CD14-positive monocyte (primary cell): ENCODE data around the gene ZNF19. TPM values are rescaled to one million over a fixed set of nuclear protein-coding genes. Genes with fewer than 3 reads are reported as not detected.

Source experiments
- DNase-seq, 3 donors: peaks; one replicate each; pipeline ENCODE4 v3.0.0-alpha.2; 2011 to 2022
- H2AFZ ChIP-seq: 2 replicates; pipeline ENCODE4 v1.6.0; 2012; ENCODE audit warnings: mild to moderate bottlenecking, low read depth, low read length, inconsistent platforms; ENCODE audit not compliant: insufficient read depth, poor library complexity, severe bottlenecking
- H3K27ac ChIP-seq, 2 donors: 1 replicate in 1 of 2; 2 replicates in 1 of 2; pipeline ENCODE4 v1.5.1; 2012 to 2013; ENCODE audit warnings: low read length in 2 of 2, control low read depth in 1 of 2, inconsistent platforms in 1 of 2, low read depth in 1 of 2, mild to moderate bottlenecking in 1 of 2
- H3K27me3 ChIP-seq, 2 donors: one replicate each; pipeline versions ENCODE4 v1.6.0 to v1.6.1; 2011 to 2013; ENCODE audit warnings: low read length in 2 of 2; ENCODE audit not compliant: control insufficient read depth in 2 of 2, insufficient read depth in 2 of 2
- H3K36me3 ChIP-seq, 2 donors: replicated peaks in 1 of 2; 1 replicate in 1 of 2; 2 replicates in 1 of 2; pipeline versions ENCODE4 v1.5.1 to v1.6.1; 2012 to 2013; ENCODE audit warnings: low read length in 2 of 2, control low read depth in 1 of 2, inconsistent platforms in 1 of 2, mild to moderate bottlenecking in 1 of 2; ENCODE audit not compliant: insufficient read depth in 2 of 2, control insufficient read depth in 1 of 2
- H3K4me1 ChIP-seq, 2 donors: 1 replicate in 1 of 2; 2 replicates in 1 of 2; pipeline versions ENCODE4 v1.5.1 to v1.6.1; 2012 to 2013; ENCODE audit warnings: low read length in 2 of 2, control low read depth in 1 of 2, inconsistent platforms in 1 of 2, mild to moderate bottlenecking in 1 of 2, moderate library complexity in 1 of 2; ENCODE audit not compliant: insufficient read depth in 2 of 2, control insufficient read depth in 1 of 2
- H3K4me2 ChIP-seq: replicated peaks from 2 replicates; pipeline ENCODE3; 2012; ENCODE audit warnings: low read length, moderate library complexity, mild to moderate bottlenecking; ENCODE audit not compliant: poor library complexity, severe bottlenecking; ENCODE audit errors: extremely low read depth
- H3K4me3 ChIP-seq, 3 experiments: fragments of 200-600 bp in 1 of 3; sonication (generic) in 1 of 3; replicated peaks in 1 of 3; 1 replicate in 2 of 3; 2 replicates in 1 of 3; pipeline ENCODE4 v1.5.1; 2011 to 2013; ENCODE audit warnings: low read length in 3 of 3, mild to moderate bottlenecking in 3 of 3, control low read depth in 2 of 3, low read depth in 2 of 3, inconsistent platforms in 1 of 3, moderate library complexity in 1 of 3
- H3K79me2 ChIP-seq: 2 replicates; pipeline ENCODE4 v1.6.0; 2012; ENCODE audit warnings: mild to moderate bottlenecking, control low read depth, inconsistent platforms, low read length, moderate library complexity; ENCODE audit not compliant: insufficient read depth
- H3K9ac ChIP-seq: 2 replicates; pipeline ENCODE4 v1.6.0; 2017; ENCODE audit warnings: low read length, mild to moderate bottlenecking; ENCODE audit not compliant: insufficient read depth, poor library complexity, severe bottlenecking
- H3K9me3 ChIP-seq, 2 donors: replicated peaks in 1 of 2; 1 replicate in 1 of 2; 2 replicates in 1 of 2; pipeline versions ENCODE4 v1.5.1 to v1.6.1; 2012 to 2013; ENCODE audit warnings: low read length in 2 of 2, control low read depth in 1 of 2; ENCODE audit not compliant: control insufficient read depth in 1 of 2, insufficient read depth in 1 of 2
- H4K20me1 ChIP-seq: 2 replicates; pipeline ENCODE4 v1.6.0; 2012; ENCODE audit warnings: mild to moderate bottlenecking, low read length, control low read depth, moderate library complexity; ENCODE audit not compliant: insufficient read depth
- H3K27ac Mint-ChIP-seq, 7 donors: one replicate each; pipeline ENCODE4 v1.8.0; 2020; ENCODE audit warnings: mild to moderate bottlenecking in 7 of 7, mixed read lengths in 7 of 7, moderate library complexity in 6 of 7, inconsistent platforms in 2 of 7
- H3K27me3 Mint-ChIP-seq, 3 donors: one replicate each; pipeline ENCODE4 v1.8.0; 2021 to 2022; ENCODE audit warnings: low read depth in 3 of 3, mild to moderate bottlenecking in 3 of 3, mixed read lengths in 3 of 3, moderate library complexity in 3 of 3, inconsistent platforms in 1 of 3
- H3K36me3 Mint-ChIP-seq, 2 donors: one replicate each; pipeline ENCODE4 v1.8.0; 2020; ENCODE audit warnings: mixed read lengths in 2 of 2, inconsistent platforms in 1 of 2, mild to moderate bottlenecking in 1 of 2
- H3K4me1 Mint-ChIP-seq: one replicate; pipeline ENCODE4 v1.8.0; 2020; ENCODE audit warnings: mild to moderate bottlenecking, mixed read lengths
- H3K4me3 Mint-ChIP-seq, 2 donors: one replicate each; pipeline ENCODE4 v1.8.0; 2020; ENCODE audit warnings: mild to moderate bottlenecking in 2 of 2, mixed read lengths in 2 of 2, moderate library complexity in 1 of 2
- H3K9me3 Mint-ChIP-seq, 7 donors: one replicate each; pipeline ENCODE4 v1.8.0; 2020 to 2022; ENCODE audit warnings: mixed read lengths in 7 of 7, mild to moderate bottlenecking in 6 of 7, moderate library complexity in 6 of 7, inconsistent platforms in 2 of 7
- WGBS: methylation state at CpG from one replicate; pipeline ENCODE4 v1.1.5; 2013; ENCODE audit warnings: missing lambda C conversion rate; ENCODE audit not compliant: insufficient coverage; 5-methylcytosine and 5-hydroxymethylcytosine counted together
- intact Hi-C, 2 donors: fragments of 100-400 bp; cut with micrococcal nuclease; formaldehyde crosslinking; loops; one replicate each; pipeline versions ENCODE4 v1.15.0 to v1.15.1; 2023
- polyA plus RNA-seq, 3 donors: library from polyadenylated mRNA; depleted of rRNA in 1 of 3; unstranded in 2 of 3; stranded (reverse) in 1 of 3; fragments of 300-500 nt in 2 of 3; fragments of >200 nt in 1 of 3; fragmentation: Illumina TruSeq in 2 of 3; gene quantifications; 1 replicate in 2 of 3; 2 replicates in 1 of 3; pipeline ENCODE4 v1.2.3, GENCODE V29; 2012 to 2021
- TF ChIP-seq, protein P1 (sequence below): fragments of 200-600 bp; IDR thresholded peaks from one replicate; pipeline ENCODE4 v1.8.0; 2022; ENCODE audit warnings: antibody characterized with exemption, mild to moderate bottlenecking

Gene ZNF19
- polyA plus RNA-seq, 3 donors = 0.41 to 0.80 TPM; not detected in 1

GRCh38 chr16:71499775-71500364, 10.7 kb upstream of the ZNF19 start:
- Histone ChIP-seq H4K20me1 (no peaks in the 10 kb centered on the region), H3K36me3 (no peaks in the 10 kb centered on the region), H3K4me2 (no peak overlapping the region), H3K27ac (no peak overlapping the region), H2AFZ (no peak overlapping the region), H3K4me1 (no peaks in the 10 kb centered on the region), H3K9ac (no peak overlapping the region), H3K79me2 (no peaks in the 10 kb centered on the region), H3K27me3 (no peaks in the 10 kb centered on the region), H3K4me3 (no peak overlapping the region), H3K9me3 (no peaks in the 10 kb centered on the region)
- peaks cover 4 to 9% (median 5%) of the 10 kb centered on the region in 3 donors for H3K27me3 Mint-ChIP-seq
- H3K36me3 Mint-ChIP-seq = no peaks in the 10 kb centered on the region
- TF ChIP-seq, protein P1, sequence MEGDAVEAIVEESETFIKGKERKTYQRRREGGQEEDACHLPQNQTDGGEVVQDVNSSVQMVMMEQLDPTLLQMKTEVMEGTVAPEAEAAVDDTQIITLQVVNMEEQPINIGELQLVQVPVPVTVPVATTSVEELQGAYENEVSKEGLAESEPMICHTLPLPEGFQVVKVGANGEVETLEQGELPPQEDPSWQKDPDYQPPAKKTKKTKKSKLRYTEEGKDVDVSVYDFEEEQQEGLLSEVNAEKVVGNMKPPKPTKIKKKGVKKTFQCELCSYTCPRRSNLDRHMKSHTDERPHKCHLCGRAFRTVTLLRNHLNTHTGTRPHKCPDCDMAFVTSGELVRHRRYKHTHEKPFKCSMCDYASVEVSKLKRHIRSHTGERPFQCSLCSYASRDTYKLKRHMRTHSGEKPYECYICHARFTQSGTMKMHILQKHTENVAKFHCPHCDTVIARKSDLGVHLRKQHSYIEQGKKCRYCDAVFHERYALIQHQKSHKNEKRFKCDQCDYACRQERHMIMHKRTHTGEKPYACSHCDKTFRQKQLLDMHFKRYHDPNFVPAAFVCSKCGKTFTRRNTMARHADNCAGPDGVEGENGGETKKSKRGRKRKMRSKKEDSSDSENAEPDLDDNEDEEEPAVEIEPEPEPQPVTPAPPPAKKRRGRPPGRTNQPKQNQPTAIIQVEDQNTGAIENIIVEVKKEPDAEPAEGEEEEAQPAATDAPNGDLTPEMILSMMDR = peak; percentile 73
- H3K27ac Mint-ChIP-seq = no peak overlapping the region
- WGBS = 0% methylated on average over 1 of the region's 3 CpGs
- intact Hi-C loops = loop anchor here (2.0 to 5.0 kb wide), 2 partner anchors 87 to 88 kb away; no protein-coding TSS in a partner anchor
- no peaks in the 10 kb centered on the region for H3K4me1 Mint-ChIP-seq
- peak; percentile 27 to 39 (median 31) for DNase-seq
- no peaks in the 10 kb centered on the region for H3K9me3 Mint-ChIP-seq
- H3K4me3 Mint-ChIP-seq = no peak overlapping the region

DNA sequence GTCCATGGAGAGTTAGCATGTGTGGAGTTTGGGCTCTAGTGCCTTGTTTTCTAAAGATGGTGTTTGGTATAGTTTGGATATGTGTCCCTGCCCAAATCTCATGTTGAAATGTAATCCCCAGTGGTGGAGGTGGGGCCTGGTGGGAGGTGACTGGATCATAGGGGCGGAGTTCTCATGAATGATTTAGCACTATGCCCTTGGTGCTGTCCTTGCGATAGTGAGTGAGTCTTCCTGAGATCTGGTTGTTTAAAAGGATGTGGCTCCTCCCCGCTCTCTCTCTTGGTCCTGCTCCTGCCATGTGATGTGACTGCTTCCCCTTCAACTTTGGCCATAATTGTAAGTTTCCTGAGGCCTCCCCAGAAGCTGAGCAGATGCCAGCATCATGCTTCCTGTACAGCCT, 8.9 kb upstream of the ZNF19 start:
- intact Hi-C loops = loop anchor here (2.0 to 5.0 kb wide), 2 partner anchors 85 to 86 kb away; no protein-coding TSS in a partner anchor

More for the DNA sequence above, 8.9 kb upstream of the ZNF19 start:
- 93% methylated on average over 2 of the region's 3 CpGs for WGBS
- H3K36me3 ChIP-seq = no peaks in the 10 kb centered on the region
- no peak overlapping the region for H3K4me3 Mint-ChIP-seq
- no peaks in the 10 kb centered on the region for H3K4me1 ChIP-seq
- no peak overlapping the region for H3K9ac ChIP-seq
- H3K4me3 ChIP-seq = no peak overlapping the region
- H3K27ac ChIP-seq = no peak overlapping the region
- H3K36me3 Mint-ChIP-seq = no peaks in the 10 kb centered on the region
- no peaks in the 10 kb centered on the region for H3K79me2 ChIP-seq
- H3K4me2 ChIP-seq = no peak overlapping the region
- no peak overlapping the region for H3K27ac Mint-ChIP-seq
- no peak overlapping the region for H2AFZ ChIP-seq
- H3K9me3 Mint-ChIP-seq = no peaks in the 10 kb centered on the region
- no peaks in the 10 kb centered on the region for H4K20me1 ChIP-seq
- no peaks in the 10 kb centered on the region for H3K4me1 Mint-ChIP-seq
- no peaks in the 10 kb centered on the region for H3K27me3 ChIP-seq
- peaks cover 4 to 9% (median 5%) of the 10 kb centered on the region in 3 donors for H3K27me3 Mint-ChIP-seq
- H3K9me3 ChIP-seq = no peaks in the 10 kb centered on the region
- TF ChIP-seq, protein P1 = no peak
- no peak for DNase-seq
